ENCODE data around the gene HOXC9.

DNA sequence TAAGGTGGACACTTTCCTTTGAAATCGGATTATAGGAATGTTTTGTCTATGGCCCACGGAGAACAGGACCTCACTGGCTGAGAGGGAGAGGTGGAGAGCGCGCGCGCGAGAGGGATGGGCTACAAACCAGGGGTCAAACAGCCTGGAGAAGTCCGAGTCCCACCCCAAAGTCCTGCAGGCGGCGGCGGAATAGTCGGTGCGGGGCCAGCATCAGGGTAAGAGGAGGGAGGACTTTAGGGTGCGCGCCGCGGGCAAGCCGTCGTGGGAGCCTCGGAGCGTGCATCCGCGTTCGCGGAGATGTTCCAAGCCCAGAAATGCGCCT lies 5.5 kb downstream of the HOXC9 start:
- TF ChIP-seq, protein P1, sequence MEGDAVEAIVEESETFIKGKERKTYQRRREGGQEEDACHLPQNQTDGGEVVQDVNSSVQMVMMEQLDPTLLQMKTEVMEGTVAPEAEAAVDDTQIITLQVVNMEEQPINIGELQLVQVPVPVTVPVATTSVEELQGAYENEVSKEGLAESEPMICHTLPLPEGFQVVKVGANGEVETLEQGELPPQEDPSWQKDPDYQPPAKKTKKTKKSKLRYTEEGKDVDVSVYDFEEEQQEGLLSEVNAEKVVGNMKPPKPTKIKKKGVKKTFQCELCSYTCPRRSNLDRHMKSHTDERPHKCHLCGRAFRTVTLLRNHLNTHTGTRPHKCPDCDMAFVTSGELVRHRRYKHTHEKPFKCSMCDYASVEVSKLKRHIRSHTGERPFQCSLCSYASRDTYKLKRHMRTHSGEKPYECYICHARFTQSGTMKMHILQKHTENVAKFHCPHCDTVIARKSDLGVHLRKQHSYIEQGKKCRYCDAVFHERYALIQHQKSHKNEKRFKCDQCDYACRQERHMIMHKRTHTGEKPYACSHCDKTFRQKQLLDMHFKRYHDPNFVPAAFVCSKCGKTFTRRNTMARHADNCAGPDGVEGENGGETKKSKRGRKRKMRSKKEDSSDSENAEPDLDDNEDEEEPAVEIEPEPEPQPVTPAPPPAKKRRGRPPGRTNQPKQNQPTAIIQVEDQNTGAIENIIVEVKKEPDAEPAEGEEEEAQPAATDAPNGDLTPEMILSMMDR (IDR thresholded peaks at IDR 0.05 in 4 of 5, conservative IDR thresholded peaks at IDR 0.05 in 1 of 5) = no peak
- TF ChIP-seq POLR2A (IDR thresholded peaks at IDR 0.05) = no peak
